HG03097 (cell line): Measurements from ENCODE around the gene FCHO1.
A peak's percentile ranks its signal among the peaks of the same experiment; 100 is the strongest.
"Not testable (repeated sequence)": the region's sequence is repeated elsewhere in the genome, so short reads cannot be mapped to it uniquely, and the experiment has no call there.

ENCODE experiments used
- ATAC-seq: cut with Tn5 transposase; IDR thresholded peaks from one replicate; pipeline ENCODE4 v1.9.1; 2021; ENCODE audit not compliant: unreplicated experiment, low FRiP score

Gene FCHO1

DNA sequence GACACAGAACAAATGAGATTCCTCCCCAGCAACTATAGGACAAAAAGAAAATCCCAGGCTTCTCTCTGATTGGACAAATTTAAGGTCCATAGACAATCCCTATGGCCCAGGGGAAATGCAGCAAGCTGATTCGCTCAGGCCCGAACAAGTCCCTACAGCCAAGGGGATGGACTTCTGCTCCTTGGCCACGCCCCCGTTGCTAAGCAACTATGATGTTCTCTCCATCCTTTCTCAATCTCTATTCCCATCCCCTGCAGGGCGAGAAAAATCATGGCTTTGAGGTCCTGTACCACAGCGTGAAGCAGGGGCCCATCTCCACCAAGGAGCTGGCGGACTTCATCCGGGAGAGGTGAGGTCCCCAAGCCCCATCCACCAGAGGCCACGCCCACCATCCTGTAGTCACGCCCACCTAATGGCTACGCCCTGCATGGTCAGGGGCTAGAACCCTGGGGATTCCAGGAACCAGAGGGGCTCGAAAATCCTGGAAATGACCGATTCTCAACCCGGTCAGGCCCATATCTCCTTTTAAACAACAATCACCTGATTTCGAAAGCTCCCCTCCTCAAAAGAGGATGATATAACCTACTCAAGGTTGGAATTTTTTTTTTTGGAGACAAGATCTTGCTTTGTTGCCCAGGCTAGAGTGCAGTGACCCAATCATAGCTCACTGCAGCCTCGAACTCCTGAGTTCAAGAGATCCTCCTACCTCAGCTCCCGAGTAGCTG, 11.4 kb downstream of the FCHO1 start:
- ATAC-seq, result no peak

DNA sequence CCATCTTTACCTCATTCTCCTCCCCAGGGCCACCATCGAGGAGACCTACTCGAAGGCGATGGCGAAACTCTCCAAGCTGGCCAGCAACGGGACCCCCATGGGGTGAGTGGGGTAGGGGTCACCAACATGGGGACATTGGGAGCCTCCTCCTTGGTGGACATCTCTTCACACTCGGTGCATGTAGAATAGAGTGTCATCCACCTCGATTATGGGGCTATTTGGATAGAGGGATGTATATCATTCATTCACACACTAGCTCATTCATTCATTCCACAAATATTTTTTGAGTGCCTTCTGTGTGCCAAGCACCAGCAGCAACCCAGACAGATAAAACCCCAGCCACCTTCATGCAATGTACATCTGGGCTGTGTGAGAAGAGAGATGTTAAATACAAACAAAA, 13.1 kb downstream of the FCHO1 start:
- no peak for ATAC-seq

GRCh38 chr19:17765069-17765618, 13.9 kb downstream of the FCHO1 start:
- no peak for ATAC-seq

DNA sequence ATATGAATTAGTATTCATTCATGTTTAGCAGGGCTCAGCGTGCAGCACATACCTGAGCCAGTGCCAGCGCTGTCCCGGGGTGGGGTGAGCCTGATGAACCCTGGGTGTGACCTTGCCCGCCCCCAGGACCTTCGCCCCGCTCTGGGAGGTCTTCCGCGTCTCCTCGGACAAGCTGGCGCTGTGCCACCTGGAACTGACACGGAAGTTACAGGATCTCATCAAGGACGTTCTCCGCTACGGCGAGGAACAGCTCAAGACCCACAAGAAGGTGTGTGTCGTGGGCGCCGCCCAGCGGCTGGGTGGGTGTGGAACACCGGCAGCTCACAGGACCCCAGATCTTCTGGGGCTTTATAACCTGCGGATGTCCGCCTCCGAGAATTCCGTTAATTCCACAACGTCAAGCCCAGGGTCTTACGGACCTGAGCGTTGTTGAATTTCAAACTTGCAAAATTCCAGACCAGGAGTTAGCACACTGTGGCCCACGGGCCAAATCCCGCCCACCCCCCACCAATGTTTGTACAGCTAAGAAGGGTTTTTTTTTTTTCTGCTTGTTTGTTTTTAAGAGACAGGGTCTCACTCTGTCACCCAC, 15.4 kb downstream of the FCHO1 start:
- ATAC-seq, result no peak

DNA sequence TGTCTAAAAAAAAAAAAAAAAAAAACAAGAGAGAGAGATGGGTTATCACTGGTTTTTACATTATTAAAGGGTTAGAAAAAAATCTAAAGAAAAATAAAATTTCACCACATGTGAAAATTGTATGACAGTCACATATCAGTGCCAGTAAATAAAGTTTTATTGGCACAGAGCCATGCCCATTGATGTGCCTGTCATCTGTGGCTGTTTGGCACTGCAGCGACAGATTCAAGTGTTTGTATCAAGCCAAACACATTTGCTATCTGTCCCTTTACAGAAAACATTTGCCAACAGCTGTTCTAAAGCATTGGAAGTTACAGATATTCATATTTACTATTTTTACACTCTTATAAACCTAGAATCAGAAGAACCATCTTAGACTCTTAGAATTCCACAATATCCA, 16.3 kb downstream of the FCHO1 start:
- ATAC-seq, result no peak

- no peak for ATAC-seq
Observed at GRCh38 chr19:17770613-17771012, 19.3 kb downstream of the FCHO1 start.

DNA sequence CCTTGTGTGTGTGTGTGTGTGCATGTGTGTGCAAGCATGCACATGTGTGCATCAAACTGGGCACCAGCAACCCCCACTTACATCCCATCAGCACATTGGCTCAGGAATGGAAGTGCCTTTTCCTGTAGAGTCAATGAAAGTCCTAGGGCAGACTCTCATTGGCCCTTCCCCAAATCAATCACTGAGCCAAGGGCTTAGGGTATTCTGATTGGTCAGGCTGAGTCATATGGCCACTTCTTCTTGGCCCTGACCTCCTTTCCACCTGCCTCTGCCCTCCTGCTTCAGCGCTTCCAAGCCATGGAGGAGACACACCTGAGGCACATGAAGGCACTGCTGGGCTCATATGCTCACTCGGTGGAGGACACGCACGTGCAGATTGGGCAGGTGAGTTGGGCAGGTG, 20.9 kb downstream of the FCHO1 start:
- ATAC-seq, result no peak

DNA sequence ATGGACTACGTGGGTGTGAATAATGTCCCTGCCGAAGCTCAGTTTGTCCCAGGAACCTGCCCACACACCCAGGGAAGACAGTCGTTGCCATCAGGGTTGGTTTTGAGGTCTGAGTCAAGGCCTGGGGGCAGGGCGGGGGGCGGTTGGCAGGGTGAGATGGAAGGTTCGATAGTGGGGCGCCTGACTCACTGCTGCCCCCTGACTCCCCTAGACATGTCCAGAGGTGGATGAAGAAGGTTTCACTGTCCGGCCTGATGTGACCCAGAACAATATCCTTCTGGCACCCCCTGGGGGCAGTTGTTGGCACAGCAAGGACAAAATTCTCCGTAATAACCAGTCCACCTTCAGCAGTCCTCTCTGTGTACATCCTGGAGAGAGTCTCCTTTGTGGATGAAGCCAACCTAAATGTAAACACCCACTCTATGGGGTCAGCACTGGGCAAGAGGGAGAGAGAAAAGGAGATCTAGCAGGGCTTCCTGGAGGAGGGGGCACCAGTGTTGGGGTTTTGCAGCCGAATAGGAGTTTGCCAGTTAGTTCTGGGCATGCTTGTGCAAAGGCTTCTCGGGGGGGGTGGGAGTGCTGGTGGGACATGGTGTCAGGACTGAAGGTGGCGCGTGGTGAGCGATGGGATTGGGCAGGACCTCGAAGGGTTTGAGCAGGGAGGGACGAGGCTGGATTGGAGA, 24.1 kb downstream of the FCHO1 start:
- no peak for ATAC-seq

GRCh38 chr19:17775991-17776803, 24.9 kb downstream of the FCHO1 start:
- ATAC-seq, result peak; percentile 71

DNA sequence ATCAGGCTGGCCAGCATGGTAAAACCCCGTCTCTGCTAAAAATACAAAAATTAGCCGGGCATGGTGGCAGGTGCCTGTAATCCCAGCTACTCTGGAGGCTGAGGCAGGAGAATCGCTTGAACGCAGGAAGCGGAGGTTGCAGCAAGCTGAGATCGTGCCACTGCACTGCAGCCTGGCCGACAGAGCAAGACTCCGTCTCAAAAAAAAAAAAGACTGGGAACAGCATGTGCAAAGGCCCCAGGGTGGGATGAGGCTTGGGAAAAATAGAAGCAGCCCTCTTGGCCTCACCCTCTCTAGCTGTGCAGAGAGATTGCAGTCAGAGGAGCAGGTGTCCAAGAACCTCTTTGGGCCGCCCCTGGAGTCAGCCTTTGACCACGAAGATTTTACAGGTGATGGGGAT, 26.6 kb downstream of the FCHO1 start:
- ATAC-seq, result not testable (repeated sequence)

- no peak for ATAC-seq
Observed at GRCh38 chr19:17778251-17778967, 27.1 kb downstream of the FCHO1 start.

DNA sequence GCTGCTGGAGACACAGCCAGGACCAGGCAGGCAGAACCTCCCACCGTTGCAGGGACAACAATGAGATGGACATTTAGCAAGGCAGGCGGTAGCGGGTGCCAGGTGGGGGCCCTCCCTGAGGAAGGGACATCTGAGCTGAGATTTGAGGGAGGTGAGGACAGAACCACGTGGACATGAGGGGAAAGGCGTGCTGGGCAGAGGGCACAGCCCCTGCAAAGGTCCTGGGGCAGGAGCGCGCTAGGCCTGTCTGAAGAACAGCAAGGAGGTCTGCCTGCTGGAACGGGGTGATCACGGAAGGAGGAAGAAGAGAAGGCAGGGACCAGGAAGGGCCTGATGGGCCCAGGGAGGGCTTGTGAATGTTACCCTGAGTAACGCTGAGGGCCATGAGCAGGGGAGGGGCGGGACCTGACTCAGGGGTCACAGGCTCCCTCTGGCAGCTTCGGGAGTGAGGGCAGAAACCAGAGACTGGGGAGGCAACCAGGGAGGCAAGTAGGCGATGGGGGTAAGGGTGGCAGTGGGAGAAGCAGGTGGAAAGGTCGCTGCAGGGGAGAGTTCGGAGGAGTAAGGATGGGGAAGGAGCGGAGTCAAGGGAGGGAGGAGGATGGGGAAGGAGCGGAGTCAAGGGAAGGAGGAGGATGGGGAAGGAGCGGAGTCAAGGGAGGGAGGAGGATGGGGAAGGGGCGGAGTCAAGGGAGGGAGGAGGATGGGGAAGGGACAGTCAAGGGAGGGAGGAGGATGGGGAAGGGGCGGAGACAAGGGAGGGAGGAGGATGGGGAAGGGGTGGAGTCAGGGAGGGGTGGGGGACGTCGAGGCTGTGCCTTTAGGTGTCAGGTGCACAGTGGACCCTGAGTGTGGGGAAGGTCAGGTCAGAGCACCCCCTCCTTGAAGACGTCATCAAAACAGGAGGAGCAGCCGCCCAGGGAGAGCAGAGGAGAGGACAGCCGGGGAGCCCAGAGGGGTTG, 28.0 kb downstream of the FCHO1 start:
- ATAC-seq, result no peak

DNA sequence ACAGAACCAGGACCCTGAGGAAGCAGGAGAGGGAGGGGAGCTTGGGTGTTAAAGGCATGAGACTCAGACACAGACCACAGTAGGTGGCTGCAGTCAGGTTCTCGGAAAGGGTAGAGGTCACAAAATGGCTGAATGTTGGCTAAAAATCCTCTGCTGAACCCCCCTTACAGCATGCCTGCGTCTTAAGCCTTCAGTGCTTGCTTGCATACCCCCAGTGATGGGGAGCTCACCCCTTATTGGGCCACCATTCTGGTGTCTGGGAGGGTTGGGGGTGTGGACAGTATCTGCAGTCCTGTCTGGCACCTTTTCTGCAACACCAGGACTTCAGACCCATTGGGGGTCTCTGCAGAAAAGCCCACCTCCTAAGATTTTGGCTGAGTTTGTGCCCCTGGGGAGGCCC, 29.5 kb downstream of the FCHO1 start:
- ATAC-seq, result no peak

- not testable (repeated sequence) for ATAC-seq
Observed at GRCh38 chr19:17783721-17784120, 32.4 kb downstream of the FCHO1 start.

- no peak for ATAC-seq
Observed at GRCh38 chr19:17784201-17785008, 33.1 kb downstream of the FCHO1 start.

- ATAC-seq, result no peak
Observed at GRCh38 chr19:17787274-17787913, 36.1 kb downstream of the FCHO1 start.

GRCh38 chr19:17788632-17789031, 37.4 kb downstream of the FCHO1 start:
- ATAC-seq, result no peak
